Measurements from ENCODE around the gene DNER. TPM values are rescaled to one million over a fixed set of nuclear protein-coding genes. Genes with fewer than 3 reads are reported as not detected.
"Not testable (repeated sequence)": the region's sequence is repeated elsewhere in the genome, so short reads cannot be mapped to it uniquely, and the experiment has no call there.

The DNER gene
- total RNA-seq, 2 donors from 2014 or later: 2.6 to 6.0 TPM

GRCh38 chr2:229375251-229375650, 339.1 kb downstream of the DNER start:
- Histone ChIP-seq H3K4me3 (no peak overlapping the region), H3K27ac (no peak overlapping the region), H3K36me3 (no peaks in the 10 kb centered on the region), H3K9me3 (no peaks in the 10 kb centered on the region), H3K4me1 (replicated peaks) (no peaks in the 10 kb centered on the region), H3K27me3 (replicated peaks; ENCODE audit: insufficient read depth) (no peaks in the 10 kb centered on the region)
- DNase-seq (ENCODE audit: low spot score): no peak
- TF ChIP-seq POLR2A (IDR thresholded peaks at IDR 0.05) (no peak), POLR2AphosphoS5 (IDR thresholded peaks at IDR 0.05) (no peak), CTCF (IDR thresholded peaks at IDR 0.05) (no peak)
- intact Hi-C loops (cut with DNase I): no loop called here

GRCh38 chr2:229373311-229373710, 341.0 kb downstream of the DNER start:
- DNase-seq (ENCODE audit: low spot score); H3K4me1 ChIP-seq (replicated peaks); intact Hi-C loops (cut with DNase I); H3K9me3 ChIP-seq; H3K27me3 ChIP-seq (replicated peaks; ENCODE audit: insufficient read depth); H3K27ac ChIP-seq; H3K36me3 ChIP-seq; H3K4me3 ChIP-seq: not testable (repeated sequence)
- 60% methylated on average over 4 of the region's 4 CpGs for WGBS

GRCh38 chr2:229372207-229372606, 342.1 kb downstream of the DNER start:
- intact Hi-C loops (cut with DNase I): no loop called here
- WGBS: 50% methylated on average over 3 of the region's 3 CpGs

GRCh38 chr2:229371086-229371485, 343.3 kb downstream of the DNER start:
- H3K27me3 ChIP-seq (replicated peaks; ENCODE audit: insufficient read depth): no peaks in the 10 kb centered on the region
- no peak overlapping the region for H3K27ac ChIP-seq
- H3K4me1 ChIP-seq (replicated peaks): no peaks in the 10 kb centered on the region
- intact Hi-C loops (cut with DNase I): no loop called here
- H3K36me3 ChIP-seq: no peaks in the 10 kb centered on the region
- TF ChIP-seq CTCF (IDR thresholded peaks at IDR 0.05) (no peak), POLR2A (IDR thresholded peaks at IDR 0.05) (no peak), POLR2AphosphoS5 (IDR thresholded peaks at IDR 0.05) (no peak)
- no peak for DNase-seq (ENCODE audit: low spot score)
- 76% methylated on average over 3 of the region's 3 CpGs for WGBS
- H3K4me3 ChIP-seq: no peak overlapping the region
- H3K9me3 ChIP-seq: no peaks in the 10 kb centered on the region

More at GRCh38 chr2:229372207-229372606, 342.1 kb downstream of the DNER start:
- Histone ChIP-seq H3K4me1 (replicated peaks) (no peaks in the 10 kb centered on the region), H3K27ac (no peak overlapping the region), H3K36me3 (no peaks in the 10 kb centered on the region), H3K27me3 (replicated peaks; ENCODE audit: insufficient read depth) (no peaks in the 10 kb centered on the region), H3K4me3 (no peak overlapping the region), H3K9me3 (no peaks in the 10 kb centered on the region)
- no peak for TF ChIP-seq POLR2AphosphoS5 (IDR thresholded peaks at IDR 0.05)
- TF ChIP-seq POLR2A (IDR thresholded peaks at IDR 0.05): no peak
- no peak for DNase-seq (ENCODE audit: low spot score)

- no peaks in the 10 kb centered on the region for H3K36me3 ChIP-seq
- no peaks in the 10 kb centered on the region for H3K4me1 ChIP-seq (replicated peaks)
- 72% methylated on average over 3 of the region's 3 CpGs for WGBS
- no peak overlapping the region for H3K27ac ChIP-seq
- H3K9me3 ChIP-seq: no peaks in the 10 kb centered on the region
- DNase-seq (ENCODE audit: low spot score): no peak
- TF ChIP-seq CTCF (IDR thresholded peaks at IDR 0.05) (no peak), POLR2A (IDR thresholded peaks at IDR 0.05) (no peak), POLR2AphosphoS5 (IDR thresholded peaks at IDR 0.05) (no peak)
- no peaks in the 10 kb centered on the region for H3K27me3 ChIP-seq (replicated peaks; ENCODE audit: insufficient read depth)
- no peak overlapping the region for H3K4me3 ChIP-seq
- intact Hi-C loops (cut with DNase I): no loop called here
Observed at GRCh38 chr2:229370509-229370908, 343.8 kb downstream of the DNER start.

GRCh38 chr2:229363185-229363814, 351.1 kb downstream of the DNER start:
- Histone ChIP-seq H3K9me3 (no peaks in the 10 kb centered on the region), H3K4me3 (no peak overlapping the region), H3K27ac (peak overlapping the region; percentile 5 to 47), H3K27me3 (replicated peaks; ENCODE audit: insufficient read depth) (no peaks in the 10 kb centered on the region), H3K36me3 (no peaks in the 10 kb centered on the region), H3K4me1 (replicated peaks) (no peaks in the 10 kb centered on the region)
- intact Hi-C loops (cut with DNase I): no loop called here
- TF ChIP-seq POLR2AphosphoS5 (IDR thresholded peaks at IDR 0.05) (peak; percentile 68), CTCF (IDR thresholded peaks at IDR 0.05) (no peak), POLR2A (IDR thresholded peaks at IDR 0.05) (no peak)
- peak; percentile 39 for DNase-seq (ENCODE audit: low spot score)
- WGBS: 28% methylated on average over 5 of the region's 5 CpGs
